Stimulated activated CD4-positive, alpha-beta T cell treated with anti-CD3 and anti-CD28 coated beads, Interleukin-15, amount 100 ng/mL, for 1 hour (primary cell): ENCODE data around the gene HSPD1.
A peak's percentile ranks its signal among the peaks of the same experiment; 100 is the strongest.
"Not testable (repeated sequence)": the region's sequence is repeated elsewhere in the genome, so short reads cannot be mapped to it uniquely, and the experiment has no call there.

Source experiments
- DNase-seq, 2 donors: peaks; one replicate each; pipeline ENCODE4 v3.0.0-alpha.2; 2020; ENCODE audit warnings: low read depth in 1 of 2, low spot score in 1 of 2

HSPD1 gene

GRCh38 chr2:197497326-197497725 is 2.3 kb downstream of the HSPD1 start:
- DNase-seq: no peak

DNA sequence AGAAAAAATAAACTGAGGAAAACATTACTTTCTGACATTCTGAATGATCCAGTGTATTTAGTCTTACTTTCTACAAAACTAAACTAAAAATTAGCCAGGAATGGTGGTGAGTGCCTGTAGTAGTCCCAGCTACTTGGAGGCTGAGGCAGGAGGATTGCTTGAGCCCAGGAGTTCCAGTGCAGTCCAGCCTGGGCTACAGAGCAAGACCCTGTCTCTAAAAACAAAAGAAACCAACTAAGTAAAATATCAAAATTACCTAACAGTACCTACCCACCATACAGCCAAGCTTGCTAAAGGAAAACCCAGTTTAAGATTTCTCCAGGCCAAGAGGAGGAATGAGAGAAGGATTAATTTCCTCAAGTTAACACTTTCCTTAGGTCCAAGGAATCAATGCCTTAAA is 2.9 kb downstream of the HSPD1 start:
- no peak for DNase-seq

GRCh38 chr2:197495433-197496134 is 4.1 kb downstream of the HSPD1 start:
- no peak for DNase-seq

- no peak for DNase-seq
Measured at GRCh38 chr2:197487385-197487784, 12.3 kb downstream of the HSPD1 start.

GRCh38 chr2:197486175-197486574 is 13.5 kb downstream of the HSPD1 start:
- DNase-seq: no peak

DNA sequence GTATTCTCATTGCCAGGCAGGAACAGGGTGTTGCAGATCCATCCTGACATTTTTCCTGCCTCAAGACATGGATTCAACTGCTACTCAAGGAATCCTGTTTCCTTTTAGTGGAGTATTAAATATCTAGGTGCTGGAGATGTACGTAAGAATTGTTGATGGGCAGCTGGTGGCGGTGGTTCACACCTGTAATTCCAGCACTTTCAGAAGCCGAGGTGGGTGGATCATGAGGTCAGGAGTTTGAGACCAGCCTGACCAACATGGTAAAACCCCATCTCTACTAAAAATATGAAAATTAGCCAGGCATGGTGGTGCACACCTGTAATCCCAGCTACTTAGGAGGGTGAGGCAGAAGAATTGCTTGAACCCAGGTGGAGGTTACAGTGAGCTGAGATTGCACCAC is 15.4 kb downstream of the HSPD1 start:
- not testable (repeated sequence) for DNase-seq

DNA sequence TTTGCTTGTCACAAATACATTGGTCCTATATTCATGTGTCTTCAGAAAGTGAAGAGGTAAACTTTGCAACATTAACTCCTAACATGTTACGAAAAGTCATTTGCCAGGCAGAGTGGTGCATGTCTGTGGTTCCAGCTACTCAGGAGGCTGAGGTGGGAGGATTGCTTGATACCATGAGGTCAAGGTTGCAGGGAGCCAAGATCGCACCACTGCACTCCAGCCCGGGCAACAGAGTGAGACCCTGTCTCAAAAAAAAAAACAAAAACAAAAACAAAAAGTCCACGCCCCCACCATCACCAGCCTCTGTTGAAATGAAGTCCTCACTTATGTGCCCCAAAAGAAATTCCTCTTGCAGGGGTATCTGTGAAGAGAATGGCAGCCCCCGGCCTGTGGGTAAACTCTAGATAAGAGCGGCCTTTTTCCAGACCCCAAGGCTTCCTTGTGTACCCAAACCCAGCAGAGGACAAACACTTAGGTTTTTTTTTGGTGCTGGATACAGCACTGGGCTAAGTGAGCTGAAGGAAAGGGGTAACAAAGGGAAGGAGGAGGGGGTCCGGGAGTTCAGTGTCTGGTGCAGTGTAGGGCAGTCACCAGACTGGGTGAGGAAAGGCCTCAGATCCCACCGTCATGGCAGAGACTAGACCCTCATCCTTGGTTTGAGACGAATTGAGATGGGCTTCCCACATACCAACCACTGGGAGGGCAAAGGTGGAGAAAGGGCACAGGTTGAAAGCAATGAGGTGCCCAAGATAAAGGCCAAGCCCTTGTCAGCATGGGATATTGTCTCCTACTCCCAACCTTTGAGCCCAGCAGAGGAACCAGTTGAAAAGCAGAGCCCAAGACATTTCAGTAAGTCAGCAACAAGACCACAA is 19.2 kb downstream of the HSPD1 start:
- DNase-seq: no peak

GRCh38 chr2:197477797-197478196 is 21.8 kb downstream of the HSPD1 start:
- no peak for DNase-seq

DNA sequence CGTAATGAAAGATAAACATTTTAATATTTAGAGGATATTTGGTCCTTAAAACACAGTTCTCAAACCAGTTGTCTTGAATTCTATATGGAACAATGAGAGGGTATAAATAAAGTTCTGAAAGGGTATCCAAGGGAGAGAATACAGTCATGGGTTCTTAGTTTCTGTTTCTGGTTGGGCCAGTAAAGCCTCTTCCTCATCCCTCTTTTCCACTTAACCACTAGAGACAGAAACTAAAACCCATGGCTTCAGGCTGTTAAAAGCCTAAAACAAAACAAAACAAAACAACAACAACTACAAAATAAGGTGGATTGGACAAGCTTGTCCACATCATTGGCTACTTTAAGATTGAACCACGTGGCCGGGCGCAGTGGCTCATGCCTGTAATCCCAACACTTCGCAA is 27.5 kb downstream of the HSPD1 start:
- DNase-seq: no peak

DNA sequence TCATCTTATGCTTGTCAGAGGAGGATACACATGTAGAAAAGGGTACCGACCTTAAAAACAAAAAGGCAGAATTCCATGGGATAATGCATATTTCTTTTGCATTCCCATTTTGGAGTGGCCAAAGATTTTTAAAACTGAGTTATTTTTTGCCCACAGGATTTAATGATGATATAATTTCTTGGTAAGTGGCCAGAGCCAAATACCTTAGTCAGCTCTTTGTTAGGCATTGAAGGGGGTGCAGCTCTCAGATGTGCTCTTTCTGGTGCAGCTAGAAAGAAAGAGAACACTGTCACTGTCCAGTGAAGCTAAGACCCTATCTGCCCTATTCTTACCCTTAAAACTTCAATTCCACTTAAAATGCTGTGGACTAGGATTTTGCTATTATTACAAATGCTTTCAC is 35.5 kb downstream of the HSPD1 start:
- no peak for DNase-seq

DNA sequence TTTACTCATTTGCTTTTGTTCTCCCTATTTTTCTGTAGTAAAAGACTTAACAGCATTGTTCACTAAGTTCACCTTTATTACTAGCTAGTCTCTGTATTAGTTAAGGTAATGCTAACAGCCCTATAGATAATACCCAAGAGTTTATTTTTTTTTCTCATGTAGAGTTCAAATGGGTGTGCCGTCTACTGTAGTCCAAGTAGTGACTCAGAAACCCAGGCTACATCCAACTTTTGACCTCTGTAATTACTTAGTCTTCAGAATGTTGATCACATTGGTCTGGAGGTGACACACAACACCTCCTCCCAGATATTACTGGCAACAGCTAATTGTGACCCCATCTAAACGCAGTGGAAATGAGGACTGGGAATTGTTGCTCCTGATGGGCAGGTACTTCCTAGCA is 38.6 kb downstream of the HSPD1 start:
- DNase-seq: no peak

- DNase-seq: no peak
Measured at GRCh38 chr2:197460649-197461048, 39.0 kb downstream of the HSPD1 start.

- DNase-seq: no peak
Measured at GRCh38 chr2:197455428-197455827, 44.2 kb downstream of the HSPD1 start.

GRCh38 chr2:197454923-197455322 is 44.7 kb downstream of the HSPD1 start:
- no peak for DNase-seq

GRCh38 chr2:197453914-197454398 is 45.7 kb downstream of the HSPD1 start:
- peak in 1 of 2 donors; percentile 54 for DNase-seq

GRCh38 chr2:197453123-197453913 is 46.3 kb downstream of the HSPD1 start, which contains the start of gene COQ10B:
Gene COQ10B, plus strand, starts transcription at chr2:197453552. Its CDS starts 9 bp downstream, at chr2:197453561.
- peak; percentile 91 to 95 for DNase-seq

DNA sequence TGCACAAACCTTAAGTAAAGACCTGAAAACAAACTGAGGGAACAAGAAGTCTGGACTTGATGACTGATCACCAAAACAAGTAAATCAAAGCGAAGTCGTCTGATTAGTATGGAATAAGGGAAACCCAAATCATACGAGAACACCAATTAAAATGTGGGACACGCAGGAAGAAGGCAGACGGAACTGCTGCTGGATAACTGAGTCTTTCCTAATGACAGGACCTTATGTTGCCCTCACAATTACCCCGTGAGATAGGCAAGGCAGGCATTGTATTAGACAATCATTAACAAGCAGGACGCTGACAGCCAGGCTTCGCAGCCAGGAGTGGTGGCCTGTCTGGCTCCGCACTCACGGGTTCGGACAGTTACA is 46.9 kb downstream of the HSPD1 start:
- DNase-seq: no peak

DNA sequence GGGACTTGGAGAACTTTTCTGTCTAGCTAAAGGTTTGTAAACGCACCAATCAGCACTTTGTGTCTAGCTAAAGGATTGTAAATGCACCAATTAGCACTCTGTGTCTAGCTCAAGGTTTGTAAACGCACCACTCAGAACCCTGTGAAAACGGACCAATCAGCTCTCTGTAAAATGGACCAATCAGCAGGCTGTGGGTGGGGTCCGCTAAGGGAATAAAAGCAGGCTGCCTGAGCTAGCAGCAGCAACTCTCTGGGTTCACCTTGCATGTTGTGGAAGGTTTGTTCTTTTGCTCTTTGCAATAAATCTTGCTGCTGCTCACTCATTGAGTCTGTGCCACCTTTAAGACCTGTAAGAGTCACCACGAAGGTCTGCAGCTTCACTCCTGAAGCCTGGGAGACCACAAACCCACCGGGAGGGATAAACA is 48.7 kb downstream of the HSPD1 start:
- DNase-seq: not testable (repeated sequence)

DNA sequence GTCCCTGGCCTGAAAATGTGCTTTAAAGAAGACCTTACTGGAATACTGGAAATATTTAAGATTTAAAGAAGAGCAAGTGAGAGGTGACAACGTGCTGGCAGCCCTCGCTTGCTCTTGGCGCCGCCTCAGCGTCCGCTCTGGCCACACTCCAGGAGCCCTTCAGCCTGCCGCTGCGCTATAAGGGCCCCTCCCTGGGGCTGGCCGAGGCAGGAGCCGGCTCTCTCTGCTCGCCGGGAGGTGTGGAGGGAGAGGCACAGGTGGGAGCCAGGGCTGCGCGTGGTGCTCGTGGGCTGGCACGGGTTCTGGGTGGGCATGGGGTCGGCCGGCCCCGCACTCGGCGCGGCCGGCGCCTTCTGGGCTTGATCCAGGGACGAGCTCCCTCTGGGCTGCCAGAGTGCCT is 49.2 kb downstream of the HSPD1 start:
- DNase-seq: no peak

DNA sequence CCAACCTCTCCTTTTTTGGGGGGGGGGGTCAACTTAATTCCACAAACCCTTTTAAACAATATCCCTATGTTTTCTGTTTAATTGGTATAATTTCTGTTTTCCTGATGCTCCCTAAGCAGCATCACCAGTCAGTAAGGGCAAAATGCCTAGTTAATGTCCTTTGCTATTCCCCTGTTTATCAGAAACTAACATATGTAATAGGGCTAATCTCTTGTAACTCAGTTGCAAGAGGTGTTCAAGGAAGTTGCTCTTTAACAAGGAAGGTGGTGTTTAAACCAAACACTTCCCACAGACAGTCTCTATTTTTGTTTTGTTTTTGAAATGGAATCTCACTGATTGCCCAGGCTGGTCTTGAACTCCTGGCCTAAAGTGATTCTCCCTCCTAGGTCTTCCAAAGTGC is 52.8 kb downstream of the HSPD1 start:
- DNase-seq: no peak

DNA sequence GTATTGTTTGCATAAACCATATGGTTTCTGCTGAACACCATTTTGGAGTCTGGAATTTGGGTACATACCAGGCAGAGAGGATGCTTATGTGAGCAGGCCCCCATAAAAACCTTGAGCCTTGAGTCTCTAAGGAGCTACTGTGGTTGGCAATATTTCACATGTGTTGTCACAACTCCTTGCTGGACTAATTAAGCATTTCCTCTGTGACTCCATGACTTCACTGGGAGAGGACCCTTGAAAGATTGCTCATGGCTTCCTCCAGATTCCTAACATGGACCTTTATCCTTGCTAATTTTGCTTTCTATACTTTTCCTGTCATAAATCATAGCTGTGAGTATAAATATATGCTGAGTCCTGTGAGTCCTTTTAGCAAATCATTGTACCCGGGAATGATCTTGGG is 53.9 kb downstream of the HSPD1 start:
- DNase-seq: no peak
